HCT116 (cell line): ENCODE data around the gene MICALL2. TPM values are rescaled to one million over a fixed set of nuclear protein-coding genes. Genes with fewer than 3 reads are reported as not detected.

Experiments
- ATAC-seq: fragments of 200-7000 bp; cut with Tn5 transposase; 2 replicates; pipeline ENCODE4 v1.9.1; 2020; ENCODE audit warnings: mild to moderate bottlenecking, moderate library complexity
- BruUV-seq: library from RNA; stranded (reverse); fragments of 400-500 nt; replicated peaks from 2 replicates; lab custom pipeline; 2021; lab: Mats Ljungman, UMichigan
- CTCF ChIA-PET: fragments of 300-600 bp; sonication (Branson Sonifier 250); formaldehyde crosslinking; loops from one replicate; lab custom pipeline; 2021; ENCODE audit warnings: antibody characterized with exemption; lab: Charles Lee
- POLR2A ChIA-PET: fragments of 300-600, 350-600 bp; sonication (Branson Sonifier 250); formaldehyde crosslinking; loops from one replicate; lab custom pipeline; 2021; ENCODE audit warnings: antibody characterized with exemption; lab: Charles Lee
- RAD21 ChIA-PET, 2 experiments: fragments of 300-600 bp; sonication (Branson Sonifier 250); formaldehyde crosslinking; loops; one replicate each; lab custom pipeline; 2023; ENCODE audit warnings: low total read pairs in 2 of 2; ENCODE audit not compliant: uncharacterized antibody in 2 of 2, unreplicated experiment in 2 of 2, low non-redundant PET in 1 of 2; lab: Charles Lee
- DNase-seq: peaks from one replicate; pipeline ENCODE4 v3.0.0-alpha.2; 2010; ENCODE audit warnings: low read depth, low spot score
- H2AFZ ChIP-seq: fragments of 200-600 bp; shearing (Covaris generic), sonication (generic); 2 replicates; pipeline ENCODE4 v1.6.1; 2017; ENCODE audit warnings: low read depth, mixed run types, mixed read lengths, antibody characterized with exemption, low read length; ENCODE audit not compliant: poor library complexity, severe bottlenecking
- H3K27ac ChIP-seq: 2 replicates; pipeline ENCODE4 v1.5.1; 2012; ENCODE audit warnings: low read depth, low read length
- H3K27me3 ChIP-seq: fragments of 200-600 bp; sonication (generic); 2 replicates; pipeline ENCODE4 v1.6.1; 2016; ENCODE audit warnings: mixed run types, low read length, mixed read lengths; ENCODE audit not compliant: insufficient read depth
- H3K36me3 ChIP-seq, 2 experiments: fragments of 200-500 bp in 1 of 2; fragments of 200-600 bp in 1 of 2; sonication (Bioruptor generic) in 1 of 2; sonication (generic) in 1 of 2; 2 replicates each; pipeline versions ENCODE4 v1.5.1 to v1.6.1; 2014 to 2016; ENCODE audit warnings: low read length in 2 of 2, inconsistent platforms in 1 of 2, mixed read lengths in 1 of 2, mixed run types in 1 of 2; ENCODE audit not compliant: insufficient read depth in 2 of 2, control insufficient read depth in 1 of 2
- H3K4me1 ChIP-seq, 2 experiments: fragments of 200-600 bp in 1 of 2; sonication (generic) in 1 of 2; 2 replicates each; pipeline versions ENCODE4 v1.5.1 to v1.6.1; 2012 to 2017; ENCODE audit warnings: low read length in 2 of 2, inconsistent platforms in 1 of 2, mild to moderate bottlenecking in 1 of 2, mixed read lengths in 1 of 2, mixed run types in 1 of 2, moderate library complexity in 1 of 2; ENCODE audit not compliant: insufficient read depth in 2 of 2, control insufficient read depth in 1 of 2
- H3K4me2 ChIP-seq: fragments of 200-600 bp; sonication (generic); 2 replicates; pipeline ENCODE4 v1.6.1; 2017; ENCODE audit warnings: mixed run types, low read length, mixed read lengths
- H3K4me3 ChIP-seq, 2 experiments: fragments of 200-600 bp in 1 of 2; sonication (generic) in 1 of 2; replicated peaks in 1 of 2; 2 replicates each; pipeline ENCODE4 v1.5.1; 2011 to 2016; ENCODE audit warnings: low read length in 2 of 2, control low read depth in 1 of 2, low read depth in 1 of 2, mild to moderate bottlenecking in 1 of 2, mixed read lengths in 1 of 2, mixed run types in 1 of 2
- H3K79me2 ChIP-seq: fragments of 200-600 bp; sonication (generic); 2 replicates; pipeline ENCODE4 v1.6.1; 2017; ENCODE audit warnings: mild to moderate bottlenecking, mixed run types, low read length, moderate library complexity, mixed read lengths; ENCODE audit not compliant: insufficient read depth
- H3K9ac ChIP-seq: fragments of 200-600 bp; sonication (generic); 2 replicates; pipeline ENCODE4 v1.6.1; 2016; ENCODE audit warnings: low read length, mixed read lengths
- H3K9me2 ChIP-seq: fragments of 200-600 bp; sonication (generic), shearing (Covaris generic); 2 replicates; pipeline ENCODE4 v1.6.1; 2017; ENCODE audit warnings: mixed run types, mild to moderate bottlenecking, moderate library complexity; ENCODE audit not compliant: insufficient read depth
- H3K9me3 ChIP-seq, 2 experiments: fragments of 200-500 bp in 1 of 2; fragments of 200-600 bp in 1 of 2; sonication (Bioruptor generic) in 1 of 2; sonication (generic) in 1 of 2; 2 replicates each; pipeline ENCODE4 v1.6.1; 2014 to 2017; ENCODE audit warnings: low read length in 2 of 2, mixed read lengths in 2 of 2, inconsistent platforms in 1 of 2, low read depth in 1 of 2, mild to moderate bottlenecking in 1 of 2, mixed run types in 1 of 2, moderate library complexity in 1 of 2; ENCODE audit not compliant: control insufficient read depth in 1 of 2, insufficient read depth in 1 of 2
- H4K20me1 ChIP-seq: fragments of 200-600 bp; sonication (generic), shearing (Covaris generic); 2 replicates; pipeline ENCODE4 v1.6.1; 2017; ENCODE audit warnings: mixed run types, mild to moderate bottlenecking, moderate library complexity; ENCODE audit not compliant: insufficient read depth
- FOSL1 ChIP-seq: IDR thresholded peaks from 2 replicates; pipeline ENCODE4 v1.6.1; 2012; ENCODE audit warnings: low read depth
- POLR2AphosphoS5 ChIP-seq: IDR thresholded peaks from 2 replicates; pipeline ENCODE4 v1.6.1; 2011; ENCODE audit warnings: mild to moderate bottlenecking, low read depth, low read length, moderate library complexity
- RAD21 ChIP-seq: IDR thresholded peaks from 2 replicates; pipeline ENCODE4 v1.6.1; 2012; ENCODE audit warnings: low read depth, mild to moderate bottlenecking
- SRF ChIP-seq: IDR thresholded peaks from 2 replicates; pipeline ENCODE4 v1.6.1; 2012; ENCODE audit warnings: low read depth
- intact Hi-C: fragments of 100-400 bp; cut with micrococcal nuclease; formaldehyde crosslinking; loops from 2 replicates; pipeline ENCODE4 v1.10.0; 2022
- total RNA-seq: library from RNA; stranded (reverse); gene quantifications from one replicate; pipeline ENCODE4 v1.2.1, GENCODE V29; 2021; ENCODE audit not compliant: unreplicated experiment
- TF ChIP-seq, protein P1 (sequence below): IDR thresholded peaks from 2 replicates; pipeline ENCODE4 v1.6.1; 2012; ENCODE audit warnings: low read depth

The MICALL2 gene
- total RNA-seq, 1 experiment from 2014 or later: 60.7 TPM

DNA sequence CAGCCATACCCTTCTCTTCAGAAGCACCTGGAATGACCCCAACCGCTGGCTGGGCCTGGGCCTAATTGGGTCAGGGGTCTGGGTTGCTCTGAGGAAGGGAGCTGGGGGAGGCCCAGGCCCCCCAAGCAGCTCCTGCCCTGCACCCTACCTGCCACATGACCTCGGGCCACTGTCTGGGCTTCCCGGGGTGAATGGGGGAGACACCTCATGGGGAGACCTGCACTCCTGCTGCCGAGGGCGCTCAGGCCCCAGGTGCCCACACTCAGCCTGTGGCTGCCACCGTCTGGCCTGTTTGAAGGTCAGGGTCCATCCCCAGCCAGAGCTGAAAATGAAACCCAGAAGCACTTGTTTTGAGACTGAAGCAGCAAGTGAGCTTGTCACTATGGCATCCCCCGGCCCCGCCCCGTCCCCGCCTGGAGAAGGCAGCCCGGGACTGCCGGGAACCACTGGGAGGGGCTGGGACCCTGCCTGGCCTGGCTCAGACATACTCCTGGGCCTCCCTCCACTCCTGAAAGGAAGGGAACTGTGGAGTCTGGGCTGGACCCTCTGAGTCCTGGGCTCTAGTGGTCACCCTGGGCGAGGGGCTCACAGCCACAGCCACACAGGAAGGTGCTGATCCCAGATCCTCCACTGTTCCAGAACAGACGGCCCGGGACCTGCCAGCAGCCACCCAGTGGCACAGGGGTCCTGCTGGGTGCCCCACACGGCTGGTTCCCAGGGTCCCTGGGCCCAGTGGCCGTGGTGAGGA, 7.4 kb upstream of the MICALL2 start:
- Histone ChIP-seq H2AFZ (no peak overlapping the region), H3K9ac (peak overlapping the region; percentile 32), H3K27ac (peak overlapping the region; percentile 58; the same call in 1 of the 2 replicates), H3K4me2 (peak overlapping the region; percentile 50), H3K9me3 (no peaks in the 10 kb centered on the region), H3K36me3 (no peaks in the 10 kb centered on the region; a peak in 1 of 4 replicates), H3K9me2 (no peaks in the 10 kb centered on the region), H3K79me2 (no peaks in the 10 kb centered on the region), H3K27me3 (no peaks in the 10 kb centered on the region), H3K4me3 (no peak overlapping the region), H4K20me1 (no peaks in the 10 kb centered on the region), H3K4me1 (peaks cover 39 to 40% of the 10 kb centered on the region in 2 experiments)
- ATAC-seq (peak; percentile 52), DNase-seq (no peak)
- intact Hi-C loops: no loop called here
- BruUV-seq: no TSS peak
- ChIA-PET CTCF (no interaction called here), RAD21 (no interaction called here), POLR2A (no interaction called here)
- TF ChIP-seq SRF (no peak), RAD21 (no peak), FOSL1 (no peak)

DNA sequence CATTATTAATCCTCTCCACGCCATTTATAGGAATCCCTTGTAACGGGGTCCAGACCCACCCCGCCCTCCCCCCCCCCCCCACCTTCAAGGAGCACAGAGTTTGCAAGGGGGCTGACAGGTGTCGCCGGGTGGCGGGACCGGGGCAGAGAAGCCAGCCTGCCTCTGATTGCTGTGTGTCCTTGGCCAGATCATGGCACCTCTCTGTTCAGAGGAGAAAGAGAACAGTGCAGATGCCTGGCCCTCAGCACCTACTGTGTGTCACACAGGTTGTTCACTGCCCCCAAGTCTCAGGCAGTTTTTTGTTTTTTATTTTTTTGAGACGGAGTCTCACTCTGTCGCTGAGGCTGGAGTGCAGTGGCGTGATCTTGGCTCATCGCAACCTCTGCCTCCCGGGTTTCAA, 5.4 kb upstream of the MICALL2 start:
- Histone ChIP-seq H3K36me3 (no peaks in the 10 kb centered on the region), H3K27me3 (no peaks in the 10 kb centered on the region), H3K9me3 (no peaks in the 10 kb centered on the region), H4K20me1 (no peaks in the 10 kb centered on the region), H3K79me2 (no peaks in the 10 kb centered on the region), H3K4me1 (peaks cover 53 to 60% of the 10 kb centered on the region in 2 experiments), H3K27ac (no peak overlapping the region), H3K4me2 (no peak overlapping the region), H2AFZ (no peak overlapping the region), H3K9me2 (no peaks in the 10 kb centered on the region), H3K4me3 (no peak overlapping the region), H3K9ac (no peak overlapping the region)
- BruUV-seq: no TSS peak
- CTCF ChIA-PET: no interaction called here
- intact Hi-C loops: no loop called here
- no peak for DNase-seq
- ATAC-seq: no peak
- RAD21 ChIA-PET: no interaction called here
- POLR2A ChIA-PET: no interaction called here
- TF ChIP-seq, protein P1, sequence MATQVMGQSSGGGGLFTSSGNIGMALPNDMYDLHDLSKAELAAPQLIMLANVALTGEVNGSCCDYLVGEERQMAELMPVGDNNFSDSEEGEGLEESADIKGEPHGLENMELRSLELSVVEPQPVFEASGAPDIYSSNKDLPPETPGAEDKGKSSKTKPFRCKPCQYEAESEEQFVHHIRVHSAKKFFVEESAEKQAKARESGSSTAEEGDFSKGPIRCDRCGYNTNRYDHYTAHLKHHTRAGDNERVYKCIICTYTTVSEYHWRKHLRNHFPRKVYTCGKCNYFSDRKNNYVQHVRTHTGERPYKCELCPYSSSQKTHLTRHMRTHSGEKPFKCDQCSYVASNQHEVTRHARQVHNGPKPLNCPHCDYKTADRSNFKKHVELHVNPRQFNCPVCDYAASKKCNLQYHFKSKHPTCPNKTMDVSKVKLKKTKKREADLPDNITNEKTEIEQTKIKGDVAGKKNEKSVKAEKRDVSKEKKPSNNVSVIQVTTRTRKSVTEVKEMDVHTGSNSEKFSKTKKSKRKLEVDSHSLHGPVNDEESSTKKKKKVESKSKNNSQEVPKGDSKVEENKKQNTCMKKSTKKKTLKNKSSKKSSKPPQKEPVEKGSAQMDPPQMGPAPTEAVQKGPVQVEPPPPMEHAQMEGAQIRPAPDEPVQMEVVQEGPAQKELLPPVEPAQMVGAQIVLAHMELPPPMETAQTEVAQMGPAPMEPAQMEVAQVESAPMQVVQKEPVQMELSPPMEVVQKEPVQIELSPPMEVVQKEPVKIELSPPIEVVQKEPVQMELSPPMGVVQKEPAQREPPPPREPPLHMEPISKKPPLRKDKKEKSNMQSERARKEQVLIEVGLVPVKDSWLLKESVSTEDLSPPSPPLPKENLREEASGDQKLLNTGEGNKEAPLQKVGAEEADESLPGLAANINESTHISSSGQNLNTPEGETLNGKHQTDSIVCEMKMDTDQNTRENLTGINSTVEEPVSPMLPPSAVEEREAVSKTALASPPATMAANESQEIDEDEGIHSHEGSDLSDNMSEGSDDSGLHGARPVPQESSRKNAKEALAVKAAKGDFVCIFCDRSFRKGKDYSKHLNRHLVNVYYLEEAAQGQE: no peak
- 0 out of 2 replicates have a peak, but pooled peaks have one; percentile 15 for TF ChIP-seq POLR2AphosphoS5
